GM21529 (cell line): Measurements from ENCODE around the gene KIF18B.

Source experiments
- ATAC-seq: cut with Tn5 transposase; IDR thresholded peaks from one replicate; pipeline ENCODE4 v1.9.1; 2021; ENCODE audit not compliant: unreplicated experiment

KIF18B gene

DNA sequence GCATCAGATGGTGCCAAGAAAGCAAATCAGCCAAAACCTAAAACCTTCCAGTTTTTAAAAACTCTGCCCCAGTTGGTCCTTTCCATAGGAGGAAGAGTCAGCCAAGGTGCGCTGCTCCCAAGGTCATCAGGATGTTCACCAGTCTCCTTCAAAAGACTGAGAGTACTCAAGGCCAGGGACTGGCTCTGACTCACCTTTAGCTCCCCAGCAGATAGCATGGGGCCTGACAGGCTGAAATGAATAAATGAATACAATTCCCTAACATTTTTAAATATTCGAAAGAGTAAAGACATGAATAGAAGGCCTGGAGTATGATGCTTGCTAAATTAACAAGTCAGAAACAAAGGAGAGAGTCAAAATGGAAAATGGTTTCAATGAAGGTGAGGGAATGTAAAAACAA is 67.5 kb downstream of the KIF18B start:
- no peak for ATAC-seq

GRCh38 chr17:44879376-44879775 is 68.2 kb downstream of the KIF18B start:
- no peak for ATAC-seq

DNA sequence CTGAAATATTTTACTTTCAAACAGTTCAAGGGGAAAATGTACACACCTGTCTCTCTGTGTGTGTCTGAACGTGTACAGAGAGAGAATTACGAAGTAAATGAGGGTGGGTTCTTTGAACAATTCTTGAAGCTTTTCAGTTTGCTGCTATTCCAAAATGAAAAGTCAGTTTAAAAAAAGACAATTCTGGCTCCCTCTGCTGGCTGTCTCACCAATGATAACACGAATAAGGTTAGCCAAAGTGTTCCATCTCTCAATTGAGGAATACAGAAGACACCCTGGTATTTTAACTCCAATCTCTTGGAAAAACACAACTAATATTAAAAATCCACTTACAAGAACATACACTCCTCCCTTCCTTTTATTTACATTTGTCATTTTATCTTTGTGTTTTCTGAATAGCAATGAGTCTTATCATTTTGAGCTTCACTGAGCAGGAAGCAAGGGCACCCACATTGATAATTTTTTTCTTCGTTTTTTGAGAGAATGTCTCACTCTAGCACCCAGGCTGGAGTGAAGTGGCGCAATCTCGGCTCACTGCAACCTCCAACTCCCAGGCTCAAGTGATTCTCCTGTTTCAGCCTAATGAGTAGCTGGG is 68.8 kb downstream of the KIF18B start:
- ATAC-seq: no peak

GRCh38 chr17:44877121-44877520 is 70.5 kb downstream of the KIF18B start:
- ATAC-seq: no peak

DNA sequence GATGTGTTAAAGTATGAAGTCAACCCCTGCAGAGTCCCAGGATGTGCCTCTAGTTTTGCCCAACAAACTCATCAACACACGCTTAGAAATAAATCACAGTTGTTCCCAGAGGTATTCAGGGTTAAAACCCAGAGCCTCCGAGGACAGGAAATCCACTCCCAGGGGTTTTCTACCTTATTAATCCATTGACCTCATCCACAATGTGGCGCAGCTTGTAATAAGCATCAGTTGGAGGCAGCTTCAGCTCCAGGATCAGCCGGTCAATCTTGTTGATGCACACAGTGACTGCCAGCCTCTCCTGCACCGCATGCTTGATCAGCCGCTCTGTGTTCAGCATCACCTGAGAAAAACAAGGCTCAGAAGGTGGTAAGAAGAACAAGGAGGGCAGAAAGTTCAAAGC is 71.8 kb downstream of the KIF18B start:
- ATAC-seq: no peak
